ENCODE results near the gene GPS2. TPM values are rescaled to one million over a fixed set of nuclear protein-coding genes. Genes with fewer than 3 reads are reported as not detected.

Gene GPS2
- total RNA-seq, 3 donors from 2014 or later (not counting 1 experiment from before 2014, with no cell fraction given), result 132 to 146 (median 133) TPM

DNA sequence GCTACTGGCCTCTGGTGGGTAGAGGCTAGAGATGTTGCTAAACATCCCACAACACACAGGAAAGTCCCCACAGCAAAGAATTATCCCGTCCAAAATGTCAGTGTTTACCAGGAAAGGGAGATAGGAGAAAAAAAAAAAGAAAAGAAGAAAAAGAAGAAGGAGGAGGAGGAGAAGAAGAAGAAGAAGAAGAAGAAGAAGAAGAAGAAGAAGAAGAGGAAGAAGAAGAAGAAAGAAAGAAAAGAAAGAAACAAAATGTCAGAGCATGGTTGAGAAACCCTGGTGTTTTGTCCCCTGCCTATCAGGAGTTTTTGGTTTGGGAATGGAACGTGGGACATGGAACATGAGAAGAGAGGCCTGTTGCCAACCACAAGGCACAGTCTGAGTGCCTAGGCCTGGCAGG, 42.2 kb upstream of the GPS2 start:
- Mint-ChIP-seq H3K36me3 (no peaks in the 10 kb centered on the region), H3K4me1 (peaks cover 7 to 30% of the 10 kb centered on the region in 2 donors), H3K4me3 (no peak overlapping the region), H3K27me3 (ENCODE audit: low read depth in 2 of 2) (peaks cover 0 to 6% of the 10 kb centered on the region in 2 donors), H3K9me3 (no peaks in the 10 kb centered on the region), H3K27ac (no peak overlapping the region)
- Histone ChIP-seq H3K4me1 (ENCODE audit: control insufficient read depth, insufficient read depth, low read length) (peaks cover 33% of the 10 kb centered on the region), H3K27me3 (ENCODE audit: control insufficient read depth, insufficient read depth, low read length) (no peaks in the 10 kb centered on the region), H3K36me3 (ENCODE audit: control insufficient read depth, insufficient read depth, low read length) (no peaks in the 10 kb centered on the region), H3K27ac (ENCODE audit: low read length) (no peak overlapping the region), H3K9me3 (ENCODE audit: control insufficient read depth, insufficient read depth, low read length) (no peaks in the 10 kb centered on the region), H3K4me3 (ENCODE audit: low read length) (no peak overlapping the region)
- intact Hi-C loops (cut with micrococcal nuclease), result loop anchor here (10.0 kb wide), 1 partner anchor 327 kb away; the partner anchor contains the start of genes TP53 and WRAP53
- 94% methylated on average over 1 of the region's 2 CpGs for WGBS (ENCODE audit: insufficient coverage)
- TF ChIP-seq, protein P1, sequence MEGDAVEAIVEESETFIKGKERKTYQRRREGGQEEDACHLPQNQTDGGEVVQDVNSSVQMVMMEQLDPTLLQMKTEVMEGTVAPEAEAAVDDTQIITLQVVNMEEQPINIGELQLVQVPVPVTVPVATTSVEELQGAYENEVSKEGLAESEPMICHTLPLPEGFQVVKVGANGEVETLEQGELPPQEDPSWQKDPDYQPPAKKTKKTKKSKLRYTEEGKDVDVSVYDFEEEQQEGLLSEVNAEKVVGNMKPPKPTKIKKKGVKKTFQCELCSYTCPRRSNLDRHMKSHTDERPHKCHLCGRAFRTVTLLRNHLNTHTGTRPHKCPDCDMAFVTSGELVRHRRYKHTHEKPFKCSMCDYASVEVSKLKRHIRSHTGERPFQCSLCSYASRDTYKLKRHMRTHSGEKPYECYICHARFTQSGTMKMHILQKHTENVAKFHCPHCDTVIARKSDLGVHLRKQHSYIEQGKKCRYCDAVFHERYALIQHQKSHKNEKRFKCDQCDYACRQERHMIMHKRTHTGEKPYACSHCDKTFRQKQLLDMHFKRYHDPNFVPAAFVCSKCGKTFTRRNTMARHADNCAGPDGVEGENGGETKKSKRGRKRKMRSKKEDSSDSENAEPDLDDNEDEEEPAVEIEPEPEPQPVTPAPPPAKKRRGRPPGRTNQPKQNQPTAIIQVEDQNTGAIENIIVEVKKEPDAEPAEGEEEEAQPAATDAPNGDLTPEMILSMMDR (IDR thresholded peaks at IDR 0.05), result no peak
- DNase-seq (no peak), ATAC-seq (no peak)

DNA sequence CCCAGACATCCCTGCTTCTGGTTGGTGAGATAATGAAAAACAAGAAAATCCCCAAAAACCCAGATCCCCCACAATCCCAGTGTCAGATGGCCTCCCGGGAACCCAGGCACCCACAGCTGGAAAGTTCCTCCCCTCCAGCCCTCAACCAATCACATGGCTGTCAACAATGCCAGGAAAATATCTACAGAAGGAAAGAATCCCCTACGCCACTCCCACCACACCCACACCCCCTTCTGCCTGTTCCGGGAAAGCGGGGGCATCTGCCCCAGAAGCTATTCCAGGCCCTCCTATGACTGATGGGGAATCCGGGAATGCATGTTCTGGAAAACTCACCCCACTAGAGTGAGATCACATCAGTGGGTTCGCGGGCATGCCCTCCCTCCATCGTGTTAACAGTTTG, 41.6 kb upstream of the GPS2 start:
- Histone ChIP-seq H3K27me3 (ENCODE audit: control insufficient read depth, insufficient read depth, low read length) (no peaks in the 10 kb centered on the region), H3K27ac (ENCODE audit: low read length) (no peak overlapping the region), H3K4me1 (ENCODE audit: control insufficient read depth, insufficient read depth, low read length) (peaks cover 37% of the 10 kb centered on the region), H3K9me3 (ENCODE audit: control insufficient read depth, insufficient read depth, low read length) (no peaks in the 10 kb centered on the region), H3K4me3 (ENCODE audit: low read length) (no peak overlapping the region), H3K36me3 (ENCODE audit: control insufficient read depth, insufficient read depth, low read length) (no peaks in the 10 kb centered on the region)
- Mint-ChIP-seq H3K27ac (no peak overlapping the region), H3K4me3 (no peak overlapping the region), H3K9me3 (no peaks in the 10 kb centered on the region), H3K4me1 (peaks cover 9 to 33% of the 10 kb centered on the region in 2 donors), H3K27me3 (ENCODE audit: low read depth in 2 of 2) (peaks cover 0 to 1% of the 10 kb centered on the region in 2 donors), H3K36me3 (no peaks in the 10 kb centered on the region)
- intact Hi-C loops (cut with micrococcal nuclease), result loop anchor here (1.0 to 10.0 kb wide), 2 partner anchors 205 to 328 kb away; partner anchors contain the start of genes SENP3, TP53 and WRAP53
- TF ChIP-seq, protein P1 (IDR thresholded peaks at IDR 0.05), result no peak
- DNase-seq, result no peak
- no peak for ATAC-seq
- WGBS (ENCODE audit: insufficient coverage), result 87% methylated on average over 8 of the region's 8 CpGs

DNA sequence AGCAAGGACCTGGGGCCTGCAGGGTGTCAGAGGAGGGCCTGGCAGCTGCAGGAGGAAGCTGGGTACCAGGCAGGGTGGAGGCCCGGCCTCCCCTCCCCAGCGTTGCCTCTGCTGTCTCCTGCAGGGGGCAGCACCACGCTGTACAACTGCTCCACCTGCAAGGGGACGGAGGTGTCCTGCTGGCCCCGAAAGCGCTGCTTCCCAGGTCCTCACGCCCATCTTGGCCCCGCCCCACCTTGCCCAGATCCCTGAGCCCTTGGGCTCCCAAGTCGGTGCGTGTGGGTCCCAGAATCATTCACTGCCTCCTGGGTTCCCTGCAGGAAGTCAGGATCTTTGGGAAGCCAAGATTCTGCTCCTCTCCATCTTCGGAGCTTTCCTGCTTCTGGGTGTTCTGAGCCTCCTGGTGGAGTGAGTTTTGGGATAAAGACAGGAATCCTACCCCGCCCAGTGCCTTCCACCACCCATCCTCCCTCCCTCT, 41.0 kb upstream of the GPS2 start:
- Mint-ChIP-seq H3K4me3 (no peak overlapping the region), H3K27me3 (ENCODE audit: low read depth in 2 of 2) (no peaks in the 10 kb centered on the region), H3K27ac (peak overlapping the region in 1 of 2 donors; percentile 52), H3K9me3 (no peaks in the 10 kb centered on the region), H3K36me3 (no peaks in the 10 kb centered on the region), H3K4me1 (peaks cover 9 to 33% of the 10 kb centered on the region in 2 donors)
- Histone ChIP-seq H3K9me3 (ENCODE audit: control insufficient read depth, insufficient read depth, low read length) (no peaks in the 10 kb centered on the region), H3K36me3 (ENCODE audit: control insufficient read depth, insufficient read depth, low read length) (no peaks in the 10 kb centered on the region), H3K4me3 (ENCODE audit: low read length) (no peak overlapping the region), H3K4me1 (ENCODE audit: control insufficient read depth, insufficient read depth, low read length) (peaks cover 41% of the 10 kb centered on the region), H3K27ac (ENCODE audit: low read length) (no peak overlapping the region), H3K27me3 (ENCODE audit: control insufficient read depth, insufficient read depth, low read length) (no peaks in the 10 kb centered on the region)
- under 1% methylated on average over 10 of the region's 12 CpGs for WGBS (ENCODE audit: insufficient coverage)
- TF ChIP-seq, protein P1 (IDR thresholded peaks at IDR 0.05), result peak; percentile 91
- peak; percentile 76 to 91 for DNase-seq
- peak; percentile 46 to 80 (median 54) for ATAC-seq
- intact Hi-C loops (cut with micrococcal nuclease), result loop anchor here (1.0 to 10.0 kb wide), 2 partner anchors 205 to 329 kb away; partner anchors contain the start of genes SENP3, TP53 and WRAP53

DNA sequence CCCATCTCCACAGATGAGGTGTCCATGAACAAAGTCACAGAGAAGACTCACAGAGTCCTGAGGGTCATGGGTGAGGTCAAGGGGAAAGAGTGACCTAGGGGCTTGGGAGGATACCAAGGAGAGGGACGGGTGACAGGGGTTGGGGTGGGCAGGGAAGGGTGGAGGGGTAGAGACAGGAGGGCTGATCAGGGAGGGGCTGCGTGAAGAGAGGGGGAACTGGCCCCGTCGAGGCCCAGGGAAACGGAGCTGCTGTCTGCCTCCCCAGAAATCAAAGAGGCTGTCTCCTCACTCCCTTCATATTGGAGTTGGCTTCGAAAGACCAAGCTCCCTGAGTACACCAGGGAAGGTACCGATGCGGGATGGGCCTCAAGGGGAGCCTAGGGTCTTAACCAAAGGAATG, 40.4 kb upstream of the GPS2 start:
- Histone ChIP-seq H3K9me3 (ENCODE audit: control insufficient read depth, insufficient read depth, low read length) (no peaks in the 10 kb centered on the region), H3K36me3 (ENCODE audit: control insufficient read depth, insufficient read depth, low read length) (no peaks in the 10 kb centered on the region), H3K4me1 (ENCODE audit: control insufficient read depth, insufficient read depth, low read length) (peaks cover 45% of the 10 kb centered on the region), H3K27me3 (ENCODE audit: control insufficient read depth, insufficient read depth, low read length) (no peaks in the 10 kb centered on the region), H3K4me3 (ENCODE audit: low read length) (no peak overlapping the region), H3K27ac (ENCODE audit: low read length) (no peak overlapping the region)
- Mint-ChIP-seq H3K9me3 (no peaks in the 10 kb centered on the region), H3K4me3 (no peak overlapping the region), H3K27ac (peak overlapping the region in 1 of 2 donors; percentile 52), H3K36me3 (no peaks in the 10 kb centered on the region), H3K27me3 (ENCODE audit: low read depth in 2 of 2) (no peaks in the 10 kb centered on the region), H3K4me1 (peaks cover 9 to 33% of the 10 kb centered on the region in 2 donors)
- DNase-seq, result no peak
- TF ChIP-seq, protein P1 (IDR thresholded peaks at IDR 0.05), result no peak
- ATAC-seq, result no peak
- 89% methylated on average over 8 of the region's 8 CpGs for WGBS (ENCODE audit: insufficient coverage)
- intact Hi-C loops (cut with micrococcal nuclease), result loop anchor here (10.0 kb wide), 1 partner anchor 329 kb away; the partner anchor contains the start of genes TP53 and WRAP53
